A673 (cell line): Measurements from ENCODE around the gene NBAS.
A peak's percentile ranks its signal among the peaks of the same experiment; 100 is the strongest.

Experiments
- EZH2 ChIP-seq: fragments of 200-600 bp; sonication (generic); IDR thresholded peaks from 2 replicates; pipeline ENCODE4 v1.6.1; 2017; ENCODE audit warnings: borderline replicate concordance, low read depth, mild to moderate bottlenecking, mixed read lengths, antibody characterized with exemption, low read length; ENCODE audit not compliant: poor library complexity, severe bottlenecking
- TF ChIP-seq, protein P1 (sequence below): fragments of 300-800, 200-600 bp; sonication (generic); conservative IDR thresholded peaks from 2 replicates; pipeline ENCODE4 v1.5.1; 2017; ENCODE audit warnings: low read depth, mild to moderate bottlenecking, antibody characterized with exemption, low read length, moderate library complexity, mixed read lengths

DNA sequence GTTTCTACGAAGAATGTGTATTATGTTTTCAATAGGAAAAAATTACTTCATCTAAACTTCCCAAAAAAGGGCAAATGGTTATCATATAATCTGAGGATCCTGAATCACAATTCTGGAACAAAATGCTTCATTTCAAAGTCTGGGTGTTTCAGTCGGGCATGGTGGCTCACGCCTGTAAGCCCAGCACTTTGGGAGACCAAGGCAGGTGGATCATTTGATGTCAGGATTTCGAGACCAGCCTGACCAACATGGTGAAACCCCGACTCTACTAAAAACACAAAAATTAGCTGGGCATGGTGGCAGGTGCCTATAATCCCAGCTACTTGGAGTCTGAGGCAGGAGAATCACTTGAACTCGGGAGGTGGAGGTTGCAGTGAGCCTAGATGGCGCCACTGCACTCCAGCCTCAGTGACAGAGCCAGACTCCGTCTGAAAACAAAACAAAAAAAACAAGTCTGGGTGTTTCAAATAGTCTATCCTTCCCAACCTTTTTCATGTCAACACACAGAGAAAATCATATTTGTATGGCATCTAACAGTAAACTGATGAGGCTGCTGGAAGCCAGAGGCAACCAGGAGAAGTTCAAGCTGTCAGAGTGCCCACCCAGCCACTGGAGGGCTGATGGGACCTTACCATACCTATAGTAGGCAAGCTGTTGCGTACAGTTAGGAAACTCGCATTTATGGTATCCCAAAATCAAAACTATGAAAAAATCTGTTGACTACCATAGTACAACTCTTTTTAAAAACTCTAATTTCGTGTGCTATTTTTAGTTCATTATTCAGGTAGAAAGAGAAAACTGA, 14.6 kb downstream of the NBAS start:
- TF ChIP-seq EZH2: no peak
- TF ChIP-seq, protein P1, sequence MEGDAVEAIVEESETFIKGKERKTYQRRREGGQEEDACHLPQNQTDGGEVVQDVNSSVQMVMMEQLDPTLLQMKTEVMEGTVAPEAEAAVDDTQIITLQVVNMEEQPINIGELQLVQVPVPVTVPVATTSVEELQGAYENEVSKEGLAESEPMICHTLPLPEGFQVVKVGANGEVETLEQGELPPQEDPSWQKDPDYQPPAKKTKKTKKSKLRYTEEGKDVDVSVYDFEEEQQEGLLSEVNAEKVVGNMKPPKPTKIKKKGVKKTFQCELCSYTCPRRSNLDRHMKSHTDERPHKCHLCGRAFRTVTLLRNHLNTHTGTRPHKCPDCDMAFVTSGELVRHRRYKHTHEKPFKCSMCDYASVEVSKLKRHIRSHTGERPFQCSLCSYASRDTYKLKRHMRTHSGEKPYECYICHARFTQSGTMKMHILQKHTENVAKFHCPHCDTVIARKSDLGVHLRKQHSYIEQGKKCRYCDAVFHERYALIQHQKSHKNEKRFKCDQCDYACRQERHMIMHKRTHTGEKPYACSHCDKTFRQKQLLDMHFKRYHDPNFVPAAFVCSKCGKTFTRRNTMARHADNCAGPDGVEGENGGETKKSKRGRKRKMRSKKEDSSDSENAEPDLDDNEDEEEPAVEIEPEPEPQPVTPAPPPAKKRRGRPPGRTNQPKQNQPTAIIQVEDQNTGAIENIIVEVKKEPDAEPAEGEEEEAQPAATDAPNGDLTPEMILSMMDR: peak; percentile 60
